ENCODE measurements around the gene DAB1. TPM values are rescaled to one million over a fixed set of nuclear protein-coding genes. Genes with fewer than 3 reads are reported as not detected.

Gene DAB1
- total RNA-seq, result 12.2 TPM

DNA sequence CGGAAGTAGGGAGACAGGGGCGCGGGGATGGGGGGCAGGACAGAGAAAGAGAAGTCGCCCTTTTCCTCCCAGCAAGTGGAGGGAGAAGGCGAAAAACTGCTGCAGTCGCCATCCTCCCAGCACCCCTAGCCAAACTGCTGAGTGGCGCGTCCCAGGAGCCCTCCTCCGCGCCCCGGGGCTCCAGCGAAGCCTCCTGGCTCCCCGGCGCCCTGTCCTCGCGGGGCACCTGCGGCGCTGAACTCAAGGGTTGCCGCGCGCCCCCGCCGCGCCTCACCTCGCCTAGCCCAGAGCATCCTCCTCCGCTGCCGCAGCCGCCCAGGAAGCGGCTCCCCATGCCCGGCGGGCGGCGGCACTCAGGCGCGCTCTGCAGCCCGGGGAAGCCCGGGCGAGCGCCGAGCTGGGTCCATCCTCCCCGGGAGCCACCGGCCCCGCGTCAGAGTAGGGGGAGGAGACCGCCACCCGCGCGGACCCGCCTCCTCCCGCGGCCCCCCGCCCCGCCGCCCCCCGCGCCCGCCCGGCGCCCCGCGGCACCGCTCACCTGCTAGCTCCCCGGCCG is at the start of gene DAB1:
DAB1 (minus strand) TSS at position 405 of the 556 bp plus-strand sequence. CDS start 133,030 bp downstream, outside the sequence.
- no peak for DNase-seq (ENCODE audit: low spot score)

GRCh38 chr1:57473448-57473847 is 49.6 kb upstream of the DAB1 start:
- DNase-seq (ENCODE audit: low spot score), result no peak

DNA sequence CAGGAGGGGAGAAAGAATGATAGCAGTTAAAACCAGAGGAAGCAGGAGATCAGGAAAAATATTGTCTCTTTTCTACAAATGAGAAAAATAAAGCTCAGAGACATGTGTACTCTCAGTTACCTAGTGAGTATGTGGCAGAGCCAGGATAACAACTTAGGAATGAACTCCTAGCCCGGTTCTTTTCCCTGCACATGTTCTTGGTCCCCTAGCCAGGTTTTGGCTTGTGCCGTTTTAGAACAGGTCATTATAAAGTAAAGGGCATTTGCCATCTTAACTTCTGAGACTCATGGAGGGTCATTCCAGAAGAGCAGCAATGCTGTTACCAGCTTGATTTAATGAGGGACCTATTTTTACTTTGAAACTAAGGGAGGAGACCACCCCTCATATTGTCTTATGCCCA is 48.1 kb upstream of the DAB1 start:
- no peak for DNase-seq (ENCODE audit: low spot score)

DNA sequence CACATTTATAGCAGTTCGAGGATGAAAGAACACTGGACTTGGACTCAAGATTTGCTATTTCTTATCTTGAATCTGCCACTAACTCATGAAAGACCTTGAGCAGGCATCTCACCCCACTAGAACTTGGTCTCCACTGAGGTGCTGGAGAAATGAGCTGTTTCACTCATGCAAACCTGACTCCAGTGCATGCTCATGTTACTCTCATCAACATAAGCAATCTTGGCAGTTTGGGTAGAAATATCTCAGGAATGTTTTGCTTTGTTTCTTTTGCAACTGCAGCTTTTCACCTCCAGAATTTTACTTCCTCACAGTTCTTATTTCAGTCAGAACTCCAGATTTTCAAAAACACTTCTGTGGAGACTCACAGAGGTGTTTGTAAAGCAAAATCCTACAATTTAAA is 46.2 kb upstream of the DAB1 start:
- DNase-seq (ENCODE audit: low spot score), result no peak

- no peak for DNase-seq (ENCODE audit: low spot score)
These were observed 45.0 kb upstream of the DAB1 start for GRCh38 chr1:57468641-57469523.

DNA sequence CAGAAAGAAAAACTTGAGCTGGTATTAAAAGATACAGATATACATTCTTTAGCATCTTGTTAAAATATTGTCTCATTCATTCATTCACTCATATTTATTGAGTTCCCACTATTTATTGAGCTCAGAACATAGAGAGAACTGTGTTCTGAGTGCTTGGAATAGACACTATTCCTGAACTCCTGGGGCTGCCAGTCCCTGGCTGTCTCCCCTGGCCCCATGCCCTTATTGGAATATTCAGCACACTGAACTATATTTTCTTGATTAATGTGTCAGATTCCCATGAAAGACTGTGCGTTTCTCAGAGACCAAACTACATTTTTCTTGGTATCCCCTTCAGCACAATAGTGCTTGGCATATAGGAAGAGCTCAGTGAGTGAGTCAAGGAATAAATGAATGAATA is 44.0 kb upstream of the DAB1 start:
- DNase-seq (ENCODE audit: low spot score), result no peak

- no peak for DNase-seq (ENCODE audit: low spot score)
These were observed 40.9 kb upstream of the DAB1 start for GRCh38 chr1:57464756-57465155.

DNA sequence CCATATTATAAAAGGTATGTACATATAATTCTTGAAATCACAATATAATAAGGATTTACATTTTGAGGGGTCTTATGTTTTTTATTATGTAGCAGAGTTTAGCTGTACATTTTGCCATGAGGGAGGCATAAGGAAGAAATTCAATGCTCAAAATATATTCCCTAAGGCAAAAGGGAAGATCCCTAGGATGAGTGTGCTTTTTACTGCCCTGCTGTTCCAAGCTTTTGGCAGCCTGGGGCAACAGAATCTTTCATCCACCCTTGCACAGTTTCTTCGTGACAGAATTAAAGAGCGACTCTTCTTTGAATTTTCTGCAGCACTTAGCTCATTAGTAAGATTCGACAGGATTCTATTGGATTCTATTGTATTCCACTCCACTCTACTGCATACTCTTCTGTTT is 39.5 kb upstream of the DAB1 start:
- DNase-seq (ENCODE audit: low spot score), result no peak

DNA sequence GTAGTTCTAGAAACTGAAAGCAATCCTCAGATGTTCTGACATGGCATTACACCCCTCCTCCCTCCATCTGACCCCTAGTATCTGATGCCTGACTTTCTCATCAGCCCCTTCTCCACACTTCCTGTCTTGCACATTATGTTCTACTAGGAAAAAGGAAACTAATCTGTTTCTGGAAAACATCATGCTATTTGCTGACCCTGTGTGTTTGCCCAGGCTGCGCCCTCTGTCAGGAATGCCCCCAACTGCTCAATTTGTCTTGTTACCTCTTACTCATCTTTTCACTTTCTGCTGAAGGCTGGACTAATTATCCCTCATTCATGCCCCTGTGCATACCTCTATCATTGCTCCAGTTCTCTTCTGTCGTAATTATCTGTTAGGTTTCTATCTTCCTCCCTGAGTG is 37.5 kb upstream of the DAB1 start:
- no peak for DNase-seq (ENCODE audit: low spot score)

GRCh38 chr1:57451516-57451915 is 27.7 kb upstream of the DAB1 start:
- DNase-seq (ENCODE audit: low spot score), result no peak

- DNase-seq (ENCODE audit: low spot score), result no peak
These were observed 27.1 kb upstream of the DAB1 start for GRCh38 chr1:57450981-57451380.

- DNase-seq (ENCODE audit: low spot score), result no peak
These were observed 23.7 kb upstream of the DAB1 start for GRCh38 chr1:57447551-57447950.

GRCh38 chr1:57443004-57443403 is 19.1 kb upstream of the DAB1 start:
- no peak for DNase-seq (ENCODE audit: low spot score)

DNA sequence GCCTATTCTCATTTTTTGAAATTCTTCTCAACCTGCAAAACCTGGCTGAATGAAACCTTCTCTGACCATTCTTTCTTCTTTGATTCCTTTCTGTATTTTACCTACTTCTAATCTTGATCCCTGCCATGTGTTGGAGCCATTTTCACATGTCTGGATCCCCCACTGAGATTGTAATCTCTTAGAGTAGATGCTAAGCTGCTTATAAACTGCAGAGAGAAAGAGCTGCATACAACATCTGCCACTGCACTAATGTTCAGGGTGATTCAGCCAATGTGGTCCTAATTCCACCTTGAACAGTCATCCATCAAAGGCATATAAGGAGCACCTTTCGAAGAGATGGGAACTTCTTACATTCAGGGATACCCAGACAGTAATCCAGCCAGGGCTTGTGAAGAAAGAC is 16.2 kb upstream of the DAB1 start:
- no peak for DNase-seq (ENCODE audit: low spot score)

GRCh38 chr1:57431400-57431799 is 7.5 kb upstream of the DAB1 start:
- DNase-seq (ENCODE audit: low spot score), result no peak

DNA sequence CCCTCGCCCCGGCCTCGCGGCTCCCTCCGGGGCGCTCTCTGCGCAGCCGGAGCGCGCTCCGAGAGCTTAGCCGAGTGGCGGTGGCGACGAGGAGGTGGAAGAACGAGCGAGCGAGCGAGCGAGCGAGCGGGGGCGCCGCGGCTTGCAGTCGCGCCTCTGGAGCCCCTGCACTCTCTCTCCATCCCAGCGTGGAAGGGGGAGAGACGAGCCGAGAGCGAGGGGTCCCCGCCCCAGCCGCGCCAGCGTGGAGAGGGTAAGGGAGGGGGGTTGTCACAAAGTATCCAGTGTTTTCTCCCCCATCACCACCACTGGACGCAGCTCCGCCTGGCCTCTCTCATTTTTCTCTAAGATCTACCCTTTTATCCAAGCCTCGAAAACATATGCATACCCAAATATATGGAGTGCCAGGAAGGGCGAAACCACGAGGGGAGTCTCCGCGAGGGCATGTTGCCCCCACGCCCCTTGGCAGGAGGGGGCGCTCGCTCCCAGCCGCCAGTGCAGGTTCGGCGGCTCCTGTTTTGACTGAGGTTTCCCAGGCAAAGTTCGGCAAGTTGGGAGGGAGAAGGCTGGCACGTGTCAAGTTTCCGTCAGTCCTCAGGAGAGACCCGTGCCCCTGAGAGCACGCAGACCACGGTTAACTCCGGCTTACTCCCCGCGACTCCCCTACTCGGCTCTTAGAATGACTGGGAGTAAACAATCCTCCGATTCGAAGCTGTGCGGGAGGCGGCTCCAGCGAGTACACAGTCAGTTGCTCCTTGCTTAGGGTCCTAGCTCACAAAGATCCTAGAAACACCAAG is 569 bp upstream of the DAB1 start:
- DNase-seq (ENCODE audit: low spot score), result peak; percentile 51

DNA sequence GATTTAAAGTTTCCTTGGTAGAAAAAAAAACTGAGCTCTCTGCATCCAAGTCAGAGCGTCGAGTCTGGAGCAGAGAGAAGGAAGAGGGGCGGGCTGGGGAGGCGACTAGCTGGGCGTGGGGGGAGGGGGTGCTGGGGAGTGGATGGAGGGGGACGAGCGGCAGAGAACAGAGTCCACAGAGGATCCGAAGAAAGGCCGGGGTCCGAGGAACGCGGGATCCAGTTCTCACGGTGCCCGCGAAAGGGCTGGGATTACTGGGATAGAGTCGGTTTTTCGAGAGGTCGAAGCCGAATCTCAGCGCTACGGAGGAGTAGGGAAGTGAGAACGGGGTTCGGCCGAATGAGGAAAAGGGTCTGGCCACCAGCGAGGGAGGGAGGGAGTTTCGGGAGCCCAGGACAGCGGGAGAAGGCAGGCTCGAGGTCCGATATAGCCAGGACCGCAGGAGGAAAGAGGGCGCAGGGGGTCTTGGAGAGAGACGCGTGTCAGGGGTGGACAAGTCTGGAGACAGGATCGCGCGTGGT is 665 bp downstream of the DAB1 start:
- no peak for DNase-seq (ENCODE audit: low spot score)

DNA sequence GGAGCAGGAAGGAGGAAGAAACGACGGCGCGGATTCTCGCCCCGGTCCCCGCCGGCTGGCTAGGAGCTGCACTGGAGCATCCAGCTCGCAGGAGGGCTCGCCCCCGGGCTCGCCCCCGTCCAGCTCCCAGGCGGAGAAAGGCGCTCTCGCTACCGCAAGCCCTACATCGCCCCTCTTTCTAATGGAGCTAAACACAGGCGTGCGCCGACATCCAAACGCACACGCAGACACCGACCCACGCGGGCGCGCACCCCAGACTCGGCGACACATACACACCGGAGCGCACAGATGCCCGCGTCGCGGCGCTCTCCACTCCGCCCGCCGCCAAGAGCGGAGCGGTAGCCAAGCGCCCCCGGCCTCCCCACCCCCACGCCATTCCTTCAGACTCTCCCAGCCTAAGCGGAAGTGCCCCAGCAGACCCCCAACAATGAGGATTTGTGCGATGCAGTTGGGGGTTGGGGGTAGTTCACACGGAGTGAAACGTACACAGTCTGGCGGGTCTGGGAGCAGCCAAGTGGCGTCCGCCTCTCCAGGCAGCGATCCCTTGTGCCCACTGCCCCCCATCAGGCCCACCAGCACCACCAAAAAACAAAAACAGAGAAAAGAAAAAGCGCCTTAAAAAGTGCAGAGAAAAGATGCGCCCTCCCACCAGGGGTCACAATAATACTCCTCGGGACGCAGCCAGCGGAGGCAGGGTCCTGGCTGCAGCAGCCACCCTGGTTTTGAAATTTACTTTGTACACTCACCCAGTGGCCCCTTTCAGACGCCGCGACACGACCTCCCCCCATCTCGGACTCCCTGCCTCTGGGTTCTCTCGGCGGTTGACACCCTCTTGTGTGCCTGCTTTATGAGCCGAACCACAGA is 1.4 kb downstream of the DAB1 start:
- DNase-seq (ENCODE audit: low spot score), result no peak

DNA sequence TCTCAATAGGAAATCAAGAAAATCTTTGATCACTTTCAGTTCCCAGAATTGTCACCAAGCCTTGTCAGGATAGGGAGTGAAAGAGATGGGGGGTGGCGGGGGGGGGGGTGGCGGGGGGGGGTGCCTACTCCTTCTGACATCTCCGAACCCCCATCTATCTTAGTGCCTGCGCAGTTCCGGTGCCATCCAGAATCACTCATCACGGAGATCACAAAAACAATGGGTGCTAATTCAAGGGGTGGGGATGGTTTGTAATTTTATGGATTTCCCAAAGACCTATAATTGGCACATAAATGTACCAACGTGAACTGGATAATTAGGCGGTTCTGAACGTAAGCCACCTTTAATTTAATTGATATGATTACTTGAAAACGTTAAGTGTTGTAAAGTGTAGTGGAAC is 2.1 kb downstream of the DAB1 start:
- no peak for DNase-seq (ENCODE audit: low spot score)

DNA sequence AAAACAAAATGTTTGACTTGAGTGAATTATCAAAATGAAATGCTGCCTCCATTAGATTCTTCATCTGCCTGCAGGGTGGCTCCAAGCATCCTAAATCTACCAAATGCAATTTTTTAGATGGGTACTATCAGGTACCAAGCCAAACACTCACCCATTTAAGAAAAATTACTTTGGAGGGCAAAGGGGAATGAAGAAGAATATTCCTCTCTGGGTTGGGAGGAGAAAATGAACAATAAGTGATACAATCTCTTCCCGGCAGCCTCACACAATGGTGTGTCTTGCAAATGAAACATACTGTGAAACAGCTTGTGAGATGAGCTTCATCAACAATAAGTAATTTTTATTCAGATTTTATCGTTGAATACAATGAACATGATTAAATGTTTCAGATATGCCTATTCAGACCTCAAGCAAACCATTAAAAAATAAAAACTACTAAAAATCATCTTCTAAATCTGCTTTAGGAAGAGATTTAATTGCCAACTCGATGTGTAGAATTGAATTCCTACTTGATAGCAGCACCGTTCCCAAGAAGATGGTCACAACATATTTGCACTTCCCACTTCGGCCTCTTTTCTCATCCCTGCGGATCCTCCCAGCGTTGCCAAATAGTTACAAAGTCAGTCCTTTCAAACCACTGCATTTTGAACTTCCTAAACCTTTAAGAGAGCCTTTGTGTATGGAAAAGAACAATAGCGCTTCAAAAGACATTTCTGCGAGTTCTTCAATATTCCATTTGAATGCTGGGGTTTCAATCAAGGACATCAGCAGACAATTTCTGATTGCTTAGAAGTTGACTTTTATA is 2.7 kb downstream of the DAB1 start:
- no peak for DNase-seq (ENCODE audit: low spot score)

GRCh38 chr1:57418971-57419370 is 4.9 kb downstream of the DAB1 start:
- DNase-seq (ENCODE audit: low spot score), result no peak
